Hepatocyte (in vitro differentiated cells): ENCODE data around the gene TBC1D21.

Experiments
- CTCF ChIP-seq: fragments of 200-600 bp; sonication (generic); IDR thresholded peaks from 2 replicates; pipeline ENCODE4 v1.5.1; 2016; ENCODE audit warnings: antibody characterized with exemption, mild to moderate bottlenecking; ENCODE audit not compliant: poor library complexity
- EZH2phosphoT487 ChIP-seq: fragments of 200-600 bp; sonication (generic); IDR thresholded peaks from one replicate; pipeline ENCODE4 v1.6.1; 2018; ENCODE audit warnings: antibody characterized with exemption, mild to moderate bottlenecking, low read depth, moderate library complexity; ENCODE audit not compliant: unreplicated experiment, severe bottlenecking

GRCh38 chr15:73897441-73898261 lies 24.3 kb downstream of the TBC1D21 start:
- TF ChIP-seq CTCF (peak; percentile 69), EZH2phosphoT487 (no peak)
